Chondrocyte (in vitro differentiated cells): Measurements from ENCODE around the gene NRDE2. TPM values are rescaled to one million over a fixed set of nuclear protein-coding genes. Genes with fewer than 3 reads are reported as not detected.

Source experiments
- DNase-seq: peaks from one replicate; pipeline ENCODE4 v3.0.0; 2021; ENCODE audit warnings: mixed read lengths, low spot score
- H3K27ac Mint-ChIP-seq: one replicate; pipeline ENCODE4 v1.8.0; 2021; ENCODE audit warnings: mild to moderate bottlenecking, moderate library complexity, mixed read lengths; ENCODE audit not compliant: unreplicated experiment
- H3K27me3 Mint-ChIP-seq: 2 replicates; pipeline ENCODE4 v1.8.0; 2021; ENCODE audit warnings: low read depth, mixed read lengths
- H3K36me3 Mint-ChIP-seq: 2 replicates; pipeline ENCODE4 v1.8.0; 2021; ENCODE audit warnings: low read depth, mixed read lengths
- H3K4me1 Mint-ChIP-seq: 2 replicates; pipeline ENCODE4 v1.8.0; 2021; ENCODE audit warnings: low read depth, mild to moderate bottlenecking, mixed read lengths
- H3K4me3 Mint-ChIP-seq: one replicate; pipeline ENCODE4 v1.8.0; 2021; ENCODE audit warnings: mild to moderate bottlenecking, moderate library complexity, mixed read lengths; ENCODE audit not compliant: unreplicated experiment
- H3K9me3 Mint-ChIP-seq: 2 replicates; pipeline ENCODE4 v1.8.0; 2021; ENCODE audit warnings: low read depth, mixed read lengths
- total RNA-seq: library from RNA; stranded (reverse); gene quantifications from 3 replicates; pipeline ENCODE4 v1.2.1, GENCODE V29; 2021
- TF ChIP-seq, protein P1 (sequence below): fragments of 200-600 bp; sonication (generic); IDR thresholded peaks from 2 replicates; pipeline ENCODE4 v1.5.0; 2021; ENCODE audit warnings: antibody characterized with exemption, mild to moderate bottlenecking, moderate library complexity

Gene NRDE2
- total RNA-seq, 1 donor from 2014 or later, result 16.1 TPM

DNA sequence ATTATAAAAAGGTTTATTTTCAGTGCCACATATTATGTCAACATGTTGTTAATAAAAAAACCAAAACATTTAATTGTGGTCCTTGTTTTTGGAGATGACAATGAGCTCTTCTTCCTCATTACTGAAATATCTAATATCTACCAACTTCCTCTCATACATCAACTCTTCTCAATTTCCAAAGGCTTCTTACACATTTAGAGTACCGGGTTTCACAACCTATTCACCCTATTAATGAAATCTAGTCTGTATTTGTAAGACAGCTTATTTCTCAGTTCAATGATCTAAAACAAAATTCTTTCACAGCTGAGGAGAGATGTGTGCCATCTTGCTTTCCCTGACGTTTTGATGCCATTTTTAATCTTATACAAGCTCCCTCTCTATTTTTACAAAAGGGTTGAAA, 14.5 kb downstream of the NRDE2 start:
- Mint-ChIP-seq H3K9me3 (peaks cover 10% of the 10 kb centered on the region), H3K27me3 (no peaks in the 10 kb centered on the region), H3K4me3 (no peak overlapping the region), H3K4me1 (peaks cover 10% of the 10 kb centered on the region), H3K36me3 (peaks cover 27% of the 10 kb centered on the region), H3K27ac (no peak overlapping the region)
- TF ChIP-seq, protein P1, sequence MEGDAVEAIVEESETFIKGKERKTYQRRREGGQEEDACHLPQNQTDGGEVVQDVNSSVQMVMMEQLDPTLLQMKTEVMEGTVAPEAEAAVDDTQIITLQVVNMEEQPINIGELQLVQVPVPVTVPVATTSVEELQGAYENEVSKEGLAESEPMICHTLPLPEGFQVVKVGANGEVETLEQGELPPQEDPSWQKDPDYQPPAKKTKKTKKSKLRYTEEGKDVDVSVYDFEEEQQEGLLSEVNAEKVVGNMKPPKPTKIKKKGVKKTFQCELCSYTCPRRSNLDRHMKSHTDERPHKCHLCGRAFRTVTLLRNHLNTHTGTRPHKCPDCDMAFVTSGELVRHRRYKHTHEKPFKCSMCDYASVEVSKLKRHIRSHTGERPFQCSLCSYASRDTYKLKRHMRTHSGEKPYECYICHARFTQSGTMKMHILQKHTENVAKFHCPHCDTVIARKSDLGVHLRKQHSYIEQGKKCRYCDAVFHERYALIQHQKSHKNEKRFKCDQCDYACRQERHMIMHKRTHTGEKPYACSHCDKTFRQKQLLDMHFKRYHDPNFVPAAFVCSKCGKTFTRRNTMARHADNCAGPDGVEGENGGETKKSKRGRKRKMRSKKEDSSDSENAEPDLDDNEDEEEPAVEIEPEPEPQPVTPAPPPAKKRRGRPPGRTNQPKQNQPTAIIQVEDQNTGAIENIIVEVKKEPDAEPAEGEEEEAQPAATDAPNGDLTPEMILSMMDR, result no peak
- DNase-seq, result no peak

DNA sequence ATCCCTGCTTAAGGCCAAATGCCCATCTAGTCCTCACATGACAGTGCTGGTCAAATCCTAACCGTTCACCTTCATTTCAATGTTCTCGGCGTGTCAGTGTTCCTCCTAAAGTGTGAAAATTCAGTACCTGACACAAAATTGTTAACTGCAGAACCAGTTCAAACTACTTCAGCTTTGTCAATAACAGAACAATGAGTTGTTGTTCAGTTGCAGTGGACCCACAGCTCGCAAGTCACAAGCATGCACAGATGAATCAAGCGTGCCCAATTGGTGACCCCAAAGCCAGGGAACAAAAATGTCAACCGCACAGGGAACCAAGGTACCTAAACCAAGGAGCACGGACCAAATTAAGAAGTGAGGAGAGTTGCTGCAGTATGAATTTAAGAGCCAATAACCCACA, 23.2 kb downstream of the NRDE2 start:
- TF ChIP-seq, protein P1, result no peak

DNA sequence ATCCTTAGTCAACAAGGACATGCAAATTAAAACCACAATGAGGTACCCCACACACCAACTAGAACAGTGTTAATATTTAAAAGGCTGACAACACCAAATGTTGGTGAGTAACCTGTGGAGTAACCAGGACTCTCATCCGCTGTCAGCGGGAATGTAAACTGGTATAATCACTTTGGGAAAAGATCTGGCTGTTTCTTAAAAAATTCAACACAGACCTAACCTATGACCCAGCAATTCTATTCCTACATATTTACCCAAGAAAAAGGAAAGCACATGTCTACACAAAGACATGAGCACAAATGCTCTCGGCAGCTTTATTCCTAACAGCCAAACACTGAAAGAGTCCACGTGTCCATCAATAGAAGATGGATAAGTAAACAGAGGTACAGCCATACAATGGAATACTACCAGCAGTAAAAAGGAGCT, 26.6 kb downstream of the NRDE2 start:
- DNase-seq, result no peak
- H3K27me3 Mint-ChIP-seq, result no peaks in the 10 kb centered on the region
- H3K27ac Mint-ChIP-seq, result no peak overlapping the region
- H3K4me3 Mint-ChIP-seq, result no peak overlapping the region
- H3K9me3 Mint-ChIP-seq, result no peaks in the 10 kb centered on the region
- TF ChIP-seq, protein P1, result no peak
- peaks cover 24% of the 10 kb centered on the region for H3K36me3 Mint-ChIP-seq
- H3K4me1 Mint-ChIP-seq, result peaks cover 20% of the 10 kb centered on the region

More for the DNA sequence above, 23.2 kb downstream of the NRDE2 start:
- no peak for DNase-seq
- no peaks in the 10 kb centered on the region for H3K9me3 Mint-ChIP-seq
- H3K36me3 Mint-ChIP-seq, result peaks cover 32% of the 10 kb centered on the region
- no peak overlapping the region for H3K4me3 Mint-ChIP-seq
- no peaks in the 10 kb centered on the region for H3K27me3 Mint-ChIP-seq
- H3K4me1 Mint-ChIP-seq, result peaks cover 10% of the 10 kb centered on the region
- H3K27ac Mint-ChIP-seq, result no peak overlapping the region

DNA sequence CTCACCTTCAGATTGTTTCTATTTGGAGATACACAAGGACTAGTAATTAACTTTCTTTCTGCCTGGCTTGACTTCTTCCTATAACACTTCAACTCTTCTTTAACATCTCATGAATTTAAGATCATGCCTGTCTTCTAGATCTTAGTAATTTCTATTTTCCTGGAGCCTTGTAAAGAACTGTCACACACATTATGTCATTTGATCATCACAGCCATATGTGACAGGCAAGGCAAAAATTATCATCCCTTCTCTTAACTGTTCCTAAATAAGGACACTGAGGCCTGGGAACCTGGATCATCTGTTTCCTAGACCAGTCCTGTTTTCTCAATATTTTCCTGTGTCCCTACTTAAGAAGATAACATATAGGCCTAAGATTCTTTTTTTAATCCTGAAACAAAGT, 27.2 kb downstream of the NRDE2 start:
- Mint-ChIP-seq H3K36me3 (peaks cover 20% of the 10 kb centered on the region), H3K27me3 (no peaks in the 10 kb centered on the region), H3K9me3 (no peaks in the 10 kb centered on the region), H3K4me1 (peaks cover 20% of the 10 kb centered on the region), H3K27ac (no peak overlapping the region), H3K4me3 (no peak overlapping the region)
- TF ChIP-seq, protein P1, result no peak
- no peak for DNase-seq

DNA sequence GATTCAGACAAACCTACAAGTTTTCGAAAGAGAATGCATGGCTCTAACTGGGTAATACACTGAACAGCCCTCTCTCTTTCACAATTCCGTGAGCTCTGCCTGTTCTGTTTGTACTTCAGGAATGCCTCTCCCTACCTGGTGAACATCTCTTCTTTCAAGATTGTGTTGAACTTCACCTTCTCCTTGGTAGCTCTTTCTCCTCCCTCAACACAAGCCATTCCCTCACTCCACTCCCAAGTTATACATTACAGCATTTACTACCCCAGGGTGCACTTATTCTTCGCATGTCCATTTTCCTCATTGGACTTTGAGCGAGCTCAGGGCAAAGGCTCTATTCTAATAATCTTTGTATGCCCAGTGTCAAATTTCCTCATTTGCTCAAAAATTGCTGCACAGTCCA, 28.3 kb downstream of the NRDE2 start:
- Mint-ChIP-seq H3K36me3 (peaks cover 19% of the 10 kb centered on the region), H3K27me3 (no peaks in the 10 kb centered on the region), H3K4me3 (no peak overlapping the region), H3K27ac (no peak overlapping the region), H3K4me1 (peaks cover 18% of the 10 kb centered on the region), H3K9me3 (no peaks in the 10 kb centered on the region)
- TF ChIP-seq, protein P1, result no peak
- DNase-seq, result no peak
